RWPE1 (cell line): Measurements from ENCODE around the gene GNG3.

Experiments used
- CTCF ChIA-PET: fragments of 350-600 bp; sonication (Branson Sonifier 250); formaldehyde crosslinking; extraction: SDS; loops from one replicate; lab custom pipeline; 2021; lab: Yijun Ruan, JAX
- POLR2A ChIA-PET: fragments of 400-600 bp; formaldehyde crosslinking; extraction: SDS; loops from one replicate; lab custom pipeline; 2020; ENCODE audit warnings: antibody characterized with exemption; ENCODE audit not compliant: low non-redundant PET; lab: Yijun Ruan, JAX
- DNase-seq: peaks from one replicate; pipeline ENCODE4 v3.0.0; 2012; ENCODE audit warnings: low spot score
- H3K27ac ChIP-seq: fragments of 450-650 bp; 2 replicates; pipeline ENCODE4 v1.5.1; 2017
- CTCF ChIP-seq: fragments of 450-650 bp; conservative IDR thresholded peaks from 2 replicates; pipeline ENCODE4 v1.5.1; 2017; ENCODE audit warnings: low read depth, mild to moderate bottlenecking

The GNG3 gene

GRCh38 chr11:62715150-62716130, 8.0 kb downstream of the GNG3 start:
- DNase-seq = no peak
- no peak for TF ChIP-seq CTCF
- H3K27ac ChIP-seq = peak overlapping the region; percentile 60
- ChIA-PET CTCF (interaction anchor here (0.6 to 1.0 kb wide), 2 partner anchors 10 to 1467 kb away, joined by 3 read pairs; no protein-coding TSS in a partner anchor), POLR2A (no interaction called here)

GRCh38 chr11:62716206-62716605, 8.7 kb downstream of the GNG3 start:
- TF ChIP-seq CTCF = no peak
- POLR2A ChIA-PET = no interaction called here
- CTCF ChIA-PET = no interaction called here
- DNase-seq = no peak
- no peak overlapping the region for H3K27ac ChIP-seq

DNA sequence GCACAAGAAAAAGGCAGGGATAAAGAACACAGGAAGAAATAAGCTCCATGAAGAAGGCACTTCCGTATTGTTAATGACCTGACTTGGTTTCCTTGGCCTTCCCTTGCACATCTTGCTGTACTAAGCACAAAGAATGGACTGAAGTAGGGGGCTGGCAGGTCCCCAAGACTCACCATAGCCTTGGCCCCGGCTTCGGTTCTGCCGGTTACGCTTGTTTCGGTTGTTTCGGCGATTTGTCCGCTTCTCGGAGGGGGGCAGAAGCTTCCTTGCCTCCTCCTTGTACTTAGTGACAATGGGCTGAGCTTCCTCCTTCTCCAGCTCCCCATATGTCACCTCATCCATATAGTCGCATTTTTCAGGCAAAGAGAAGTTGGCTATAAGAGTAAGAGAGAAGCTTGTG, 9.3 kb downstream of the GNG3 start:
- ChIA-PET POLR2A (no interaction called here), CTCF (interaction anchor here (0.6 kb wide), 1 partner anchor 75 kb away, joined by 4 read pairs; no protein-coding TSS in a partner anchor)
- peak overlapping the region; percentile 31; the same call in 1 of the 2 replicates for H3K27ac ChIP-seq
- TF ChIP-seq CTCF = no peak
- no peak for DNase-seq

DNA sequence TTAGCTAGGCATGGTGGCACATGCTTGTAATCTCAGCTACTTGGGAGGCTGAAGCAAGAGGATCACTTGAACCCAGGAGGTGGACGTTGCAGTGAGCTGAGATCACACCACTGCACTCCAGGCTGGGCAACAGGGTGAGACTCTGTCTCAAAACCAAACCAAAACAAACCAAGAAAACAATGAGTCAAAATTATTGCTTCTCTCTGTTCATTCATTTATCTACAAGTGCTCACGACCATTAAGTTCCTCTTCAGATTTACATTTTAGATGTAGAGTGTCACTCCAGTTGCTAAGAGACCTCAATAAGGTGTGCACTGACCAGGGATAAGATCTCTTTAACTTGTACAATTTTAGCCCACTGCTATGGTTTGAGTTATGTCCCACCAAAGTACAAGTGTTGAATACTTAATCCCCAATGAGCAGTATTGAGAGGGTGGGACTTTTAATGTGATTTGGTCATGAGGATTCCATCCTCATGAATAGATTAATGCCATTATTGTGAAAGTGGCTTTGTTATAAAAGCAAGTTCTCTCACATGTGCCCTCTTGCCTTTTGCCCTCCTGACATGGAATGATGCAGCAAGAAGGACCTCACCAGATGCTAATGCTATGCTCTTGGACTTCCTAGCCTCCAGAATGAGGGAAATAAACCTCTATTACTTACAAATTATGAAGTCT, 12.0 kb downstream of the GNG3 start:
- no peak for TF ChIP-seq CTCF
- DNase-seq = no peak
- H3K27ac ChIP-seq = peak overlapping the region; percentile 16
- ChIA-PET CTCF (interaction anchor here (0.5 kb wide), 1 partner anchor 12 kb away, joined by 3 read pairs; no protein-coding TSS in a partner anchor), POLR2A (no interaction called here)

DNA sequence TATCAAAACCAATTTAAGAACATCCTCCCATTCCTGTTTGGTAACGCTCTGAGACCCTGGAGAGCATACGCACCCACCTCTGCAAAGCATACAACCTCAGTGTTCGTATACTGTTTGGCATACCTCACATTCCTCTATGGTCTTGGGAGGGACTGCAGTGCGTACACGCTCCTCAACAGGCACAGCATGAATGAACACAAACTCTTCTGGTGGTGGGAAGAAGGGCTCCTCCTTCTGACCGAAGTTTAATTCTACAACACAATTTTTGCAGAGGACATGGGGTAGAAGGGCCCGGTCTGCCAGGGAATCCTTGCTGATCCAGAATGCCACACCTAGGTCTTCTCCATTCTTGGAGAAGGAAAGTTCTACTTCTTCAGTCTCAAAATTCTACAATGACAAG, 14.5 kb downstream of the GNG3 start:
- no peak for TF ChIP-seq CTCF
- POLR2A ChIA-PET = no interaction called here
- CTCF ChIA-PET = interaction anchor here (0.7 kb wide), 1 partner anchor 253 kb away, joined by 5 read pairs; no protein-coding TSS in a partner anchor
- no peak overlapping the region for H3K27ac ChIP-seq
- DNase-seq = no peak

- CTCF ChIA-PET = interaction anchor here (0.6 kb wide), 1 partner anchor 62 kb away, joined by 3 read pairs; no protein-coding TSS in a partner anchor
- H3K27ac ChIP-seq = no peak overlapping the region
- TF ChIP-seq CTCF = no peak
- POLR2A ChIA-PET = interaction anchor here (0.5 kb wide), 1 partner anchor 35 kb away, joined by 5 read pairs; no protein-coding TSS in a partner anchor
- no peak for DNase-seq
Measured at GRCh38 chr11:62724171-62724570, 16.7 kb downstream of the GNG3 start.
